Keratinocyte (primary cell): ENCODE measurements around the gene DCXR. TPM values are rescaled to one million over a fixed set of nuclear protein-coding genes. Genes with fewer than 3 reads are reported as not detected.

Experiments
- DNase-seq: peaks from one replicate; pipeline ENCODE4 v3.0.0-alpha.2; 2011; ENCODE audit warnings: low read depth, missing footprints, low spot score
- FAIRE-seq: peaks from 2 replicates; lab custom pipeline; 2011; peaks lifted over from hg19 to GRCh38; lab: Jason Lieb, UNC
- H2AFZ ChIP-seq: 2 replicates; pipeline ENCODE4 v1.6.0; 2012; ENCODE audit warnings: low read length, control low read depth, inconsistent platforms; ENCODE audit not compliant: control insufficient read depth
- H3K27ac ChIP-seq: 2 replicates; pipeline ENCODE4 v1.5.1; 2011; ENCODE audit warnings: low read length; ENCODE audit not compliant: control insufficient read depth, insufficient read depth
- H3K27me3 ChIP-seq: 3 replicates; pipeline ENCODE4 v1.6.0; 2011; ENCODE audit warnings: low read length; ENCODE audit not compliant: control insufficient read depth, insufficient read depth; ENCODE audit errors: extremely low read depth
- H3K36me3 ChIP-seq, 2 experiments: 2 replicates in 1 of 2; 3 replicates in 1 of 2; pipeline ENCODE4 v1.5.1; 2011; ENCODE audit warnings: low read length in 2 of 2, mild to moderate bottlenecking in 1 of 2; ENCODE audit not compliant: control insufficient read depth in 2 of 2, insufficient read depth in 2 of 2; ENCODE audit errors: extremely low read depth in 1 of 2
- H3K4me1 ChIP-seq: 3 replicates; pipeline ENCODE4 v1.5.1; 2011; ENCODE audit warnings: low read length; ENCODE audit not compliant: control insufficient read depth, insufficient read depth; ENCODE audit errors: extremely low read depth
- H3K4me2 ChIP-seq: 3 replicates; pipeline ENCODE4 v1.6.0; 2011; ENCODE audit warnings: low read depth, low read length; ENCODE audit not compliant: control insufficient read depth, insufficient read depth; ENCODE audit errors: extremely low read depth
- H3K4me3 ChIP-seq, 3 experiments: fragments of 200-600 bp in 1 of 3; sonication (generic) in 1 of 3; 2 replicates in 2 of 3; 3 replicates in 1 of 3; pipeline ENCODE4 v1.5.1; 2011 to 2016; ENCODE audit warnings: low read length in 3 of 3, mild to moderate bottlenecking in 3 of 3, control low read depth in 2 of 3, inconsistent platforms in 1 of 3, low read depth in 1 of 3, mixed read lengths in 1 of 3, mixed run types in 1 of 3, moderate library complexity in 1 of 3; ENCODE audit not compliant: control insufficient read depth in 2 of 3, insufficient read depth in 2 of 3; ENCODE audit errors: extremely low read depth in 1 of 3
- H3K79me2 ChIP-seq: 2 replicates; pipeline ENCODE4 v1.6.0; 2012; ENCODE audit warnings: low read length; ENCODE audit not compliant: control insufficient read depth, insufficient read depth
- H3K9ac ChIP-seq: 3 replicates; pipeline ENCODE4 v1.6.0; 2011; ENCODE audit warnings: low read length; ENCODE audit not compliant: control insufficient read depth, insufficient read depth; ENCODE audit errors: extremely low read depth
- H3K9me1 ChIP-seq: 3 replicates; pipeline ENCODE4 v1.6.0; 2011; ENCODE audit warnings: low read length; ENCODE audit not compliant: control insufficient read depth, insufficient read depth; ENCODE audit errors: extremely low read depth
- H3K9me3 ChIP-seq: 2 replicates; pipeline ENCODE4 v1.5.1; 2012; ENCODE audit warnings: low read depth, low read length; ENCODE audit not compliant: control insufficient read depth
- H4K20me1 ChIP-seq: 3 replicates; pipeline ENCODE4 v1.6.0; 2011; ENCODE audit warnings: low read length; ENCODE audit not compliant: control insufficient read depth, insufficient read depth; ENCODE audit errors: extremely low read depth
- EZH2 ChIP-seq: IDR thresholded peaks from one replicate; pipeline ENCODE4 v1.6.1; 2012; ENCODE audit warnings: inconsistent platforms, mild to moderate bottlenecking, low read length, moderate library complexity
- dilution Hi-C: fragments of 300-500 bp; cut with MboI; formaldehyde crosslinking; loops from one replicate; pipeline ENCODE4 v1.7.0; 2020; ENCODE audit warnings: low sequenced_read_pairs; ENCODE audit not compliant: extremely low pct_ligation_motif_present
- polyA plus RNA-seq, 5 experiments: library from polyadenylated mRNA; depleted of rRNA in 3 of 5; stranded (reverse) in 3 of 5; stranded (forward) in 1 of 5; unstranded in 1 of 5; fragments of >200 nt; gene quantifications; 1 replicate in 1 of 5; 2 replicates in 3 of 5; 3 replicates in 1 of 5; pipeline versions ENCODE4 v1.2.1 to v1.2.3, GENCODE V29; 2011 to 2012; ENCODE audit warnings: missing spikeins in 2 of 5, low read depth in 1 of 5, low replicate concordance in 1 of 5
- TF ChIP-seq, protein P1 (sequence below), 3 experiments: IDR thresholded peaks in 1 of 3; conservative IDR thresholded peaks in 1 of 3; optimal IDR thresholded peaks in 1 of 3; 2 replicates in 2 of 3; 3 replicates in 1 of 3; pipeline versions ENCODE3 to v1.5.1; 2011; ENCODE audit warnings: low read length in 3 of 3, mild to moderate bottlenecking in 3 of 3, moderate library complexity in 2 of 3, control low read depth in 1 of 3, inconsistent platforms in 1 of 3; ENCODE audit not compliant: insufficient read depth in 2 of 3; ENCODE audit errors: extremely low read depth in 1 of 3

The DCXR gene
- polyA plus RNA-seq, 1 donor (not counting 4 experiments of a cell fraction or from before 2014, with no cell fraction given), result 45.4 TPM

DNA sequence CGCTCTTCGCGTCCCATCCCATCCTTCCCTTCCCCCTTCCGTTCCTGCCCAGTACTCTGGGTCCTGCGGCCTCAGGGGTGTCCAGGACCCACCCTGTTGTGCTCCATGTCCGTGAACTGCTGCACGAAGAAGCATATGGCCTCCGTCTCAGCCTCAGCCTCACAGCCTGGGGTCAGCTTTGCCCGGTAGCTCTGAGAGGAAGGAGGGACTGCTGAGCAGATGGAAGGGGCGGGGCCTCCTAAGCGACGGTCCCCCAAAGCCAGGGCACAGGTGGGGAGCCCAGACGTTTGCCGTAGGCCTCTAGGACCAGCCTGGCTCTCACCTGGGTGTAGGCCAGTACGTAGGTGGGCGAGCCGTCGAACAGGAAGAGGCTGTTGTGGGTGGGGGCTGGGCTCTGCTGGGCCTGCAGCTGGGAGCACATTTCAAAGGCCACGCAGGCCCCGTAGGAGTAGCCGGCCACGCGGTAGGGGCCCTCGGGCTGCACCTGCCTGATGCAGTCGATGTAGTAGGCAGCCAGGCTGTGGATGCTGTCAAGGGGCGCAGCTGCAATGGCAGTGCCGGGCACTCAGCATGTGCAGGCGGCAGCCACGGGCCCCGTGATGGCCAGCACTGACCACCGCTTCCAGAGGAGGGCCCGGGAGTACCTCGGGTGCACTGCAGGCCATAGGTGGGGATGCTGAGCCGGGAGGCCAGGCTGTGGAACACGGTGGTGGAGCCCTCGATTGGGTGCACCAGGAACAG, 42.7 kb upstream of the DCXR start:
- TF ChIP-seq, protein P1, sequence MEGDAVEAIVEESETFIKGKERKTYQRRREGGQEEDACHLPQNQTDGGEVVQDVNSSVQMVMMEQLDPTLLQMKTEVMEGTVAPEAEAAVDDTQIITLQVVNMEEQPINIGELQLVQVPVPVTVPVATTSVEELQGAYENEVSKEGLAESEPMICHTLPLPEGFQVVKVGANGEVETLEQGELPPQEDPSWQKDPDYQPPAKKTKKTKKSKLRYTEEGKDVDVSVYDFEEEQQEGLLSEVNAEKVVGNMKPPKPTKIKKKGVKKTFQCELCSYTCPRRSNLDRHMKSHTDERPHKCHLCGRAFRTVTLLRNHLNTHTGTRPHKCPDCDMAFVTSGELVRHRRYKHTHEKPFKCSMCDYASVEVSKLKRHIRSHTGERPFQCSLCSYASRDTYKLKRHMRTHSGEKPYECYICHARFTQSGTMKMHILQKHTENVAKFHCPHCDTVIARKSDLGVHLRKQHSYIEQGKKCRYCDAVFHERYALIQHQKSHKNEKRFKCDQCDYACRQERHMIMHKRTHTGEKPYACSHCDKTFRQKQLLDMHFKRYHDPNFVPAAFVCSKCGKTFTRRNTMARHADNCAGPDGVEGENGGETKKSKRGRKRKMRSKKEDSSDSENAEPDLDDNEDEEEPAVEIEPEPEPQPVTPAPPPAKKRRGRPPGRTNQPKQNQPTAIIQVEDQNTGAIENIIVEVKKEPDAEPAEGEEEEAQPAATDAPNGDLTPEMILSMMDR (optimal IDR thresholded peaks at IDR 0.05 in 1 of 3, IDR thresholded peaks at IDR 0.05 in 1 of 3, conservative IDR thresholded peaks at IDR 0.05 in 1 of 3; ENCODE audit: extremely low read depth in 1 of 3, insufficient read depth in 2 of 3, low read length in 3 of 3), result no peak
- no peak for TF ChIP-seq EZH2
- Histone ChIP-seq H3K36me3 (peaks cover 49 to 52% of the 10 kb centered on the region in 2 experiments), H3K27ac (no peak overlapping the region), H4K20me1 (peaks cover 24% of the 10 kb centered on the region), H2AFZ (no peak overlapping the region), H3K27me3 (no peaks in the 10 kb centered on the region), H3K4me1 (no peaks in the 10 kb centered on the region), H3K79me2 (peaks cover 3% of the 10 kb centered on the region), H3K9ac (no peak overlapping the region), H3K9me1 (no peaks in the 10 kb centered on the region), H3K4me2 (no peak overlapping the region), H3K9me3 (no peaks in the 10 kb centered on the region), H3K4me3 (no peak overlapping the region)
- DNase-seq (no peak), FAIRE-seq (no peak)
- dilution Hi-C loops, result no loop called here

DNA sequence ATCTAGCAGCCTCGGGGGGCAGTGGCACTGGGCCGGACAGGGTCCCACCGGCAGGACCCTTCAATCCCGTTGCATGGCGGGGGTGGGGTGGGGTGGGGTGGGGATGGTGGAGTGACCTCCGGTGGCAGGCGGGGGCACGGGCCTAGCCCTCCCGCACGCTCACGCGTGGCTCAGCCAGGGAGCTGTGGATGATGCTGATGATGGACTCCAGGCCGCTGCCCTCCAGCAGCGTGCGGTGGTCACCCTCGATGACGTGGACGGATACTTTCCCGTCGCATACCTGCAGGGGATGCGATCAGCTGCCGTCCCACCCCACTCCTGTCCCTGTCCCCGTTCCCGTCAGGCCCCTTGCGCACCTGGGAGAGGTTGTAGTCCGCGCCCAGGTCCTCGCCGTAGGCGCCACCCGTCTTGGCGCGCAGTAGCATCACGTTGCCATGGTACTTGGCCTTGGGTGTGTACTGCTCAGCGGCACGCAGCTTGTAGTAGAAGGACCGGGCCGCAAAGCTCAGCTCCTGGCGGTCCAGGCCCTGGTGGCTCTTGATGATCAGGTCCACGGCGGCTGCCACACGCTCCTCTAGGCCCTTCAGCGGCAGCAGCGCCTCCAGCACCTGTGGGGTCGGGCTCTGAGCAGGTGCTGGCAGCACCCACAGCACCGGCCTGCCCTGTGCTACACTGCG, 41.6 kb upstream of the DCXR start:
- Histone ChIP-seq H3K9me1 (no peaks in the 10 kb centered on the region), H3K9ac (no peak overlapping the region), H3K4me2 (no peak overlapping the region), H3K4me1 (no peaks in the 10 kb centered on the region), H4K20me1 (peaks cover 22% of the 10 kb centered on the region), H3K27ac (no peak overlapping the region), H2AFZ (no peak overlapping the region), H3K4me3 (no peak overlapping the region), H3K79me2 (peaks cover 3% of the 10 kb centered on the region), H3K9me3 (no peaks in the 10 kb centered on the region), H3K27me3 (no peaks in the 10 kb centered on the region), H3K36me3 (peaks cover 44% of the 10 kb centered on the region in 2 experiments)
- DNase-seq (no peak), FAIRE-seq (no peak)
- TF ChIP-seq, protein P1 (optimal IDR thresholded peaks at IDR 0.05 in 1 of 3, IDR thresholded peaks at IDR 0.05 in 1 of 3, conservative IDR thresholded peaks at IDR 0.05 in 1 of 3; ENCODE audit: extremely low read depth in 1 of 3, insufficient read depth in 2 of 3, low read length in 3 of 3), result no peak
- no peak for TF ChIP-seq EZH2
- dilution Hi-C loops, result no loop called here
